GM06990 (cell line): ENCODE measurements around the gene KCNT1.
A peak's percentile ranks its signal among the peaks of the same experiment; 100 is the strongest.

Experiments used
- DNase-seq: peaks from one replicate; pipeline ENCODE4 v3.0.0-alpha.2; 2011; ENCODE audit not compliant: insufficient read length; ENCODE audit errors: extremely low read depth
- H3K27me3 ChIP-seq: replicated peaks from 2 replicates; pipeline ENCODE4 v1.6.0; 2011; ENCODE audit warnings: low read length; ENCODE audit not compliant: control insufficient read depth, insufficient read depth
- H3K36me3 ChIP-seq: 2 replicates; pipeline ENCODE4 v1.5.1; 2011; ENCODE audit warnings: low read length; ENCODE audit not compliant: control insufficient read depth, insufficient read depth
- H3K4me3 ChIP-seq: replicated peaks from 2 replicates; pipeline ENCODE4 v1.5.1; 2011; ENCODE audit warnings: low read depth, mild to moderate bottlenecking, control low read depth, low read length
- CTCF ChIP-seq: IDR thresholded peaks from 2 replicates; pipeline ENCODE4 v1.5.1; 2011; ENCODE audit warnings: low read length, control low read depth, mild to moderate bottlenecking, inconsistent platforms; ENCODE audit not compliant: insufficient read depth, poor library complexity, severe bottlenecking

The KCNT1 gene

DNA sequence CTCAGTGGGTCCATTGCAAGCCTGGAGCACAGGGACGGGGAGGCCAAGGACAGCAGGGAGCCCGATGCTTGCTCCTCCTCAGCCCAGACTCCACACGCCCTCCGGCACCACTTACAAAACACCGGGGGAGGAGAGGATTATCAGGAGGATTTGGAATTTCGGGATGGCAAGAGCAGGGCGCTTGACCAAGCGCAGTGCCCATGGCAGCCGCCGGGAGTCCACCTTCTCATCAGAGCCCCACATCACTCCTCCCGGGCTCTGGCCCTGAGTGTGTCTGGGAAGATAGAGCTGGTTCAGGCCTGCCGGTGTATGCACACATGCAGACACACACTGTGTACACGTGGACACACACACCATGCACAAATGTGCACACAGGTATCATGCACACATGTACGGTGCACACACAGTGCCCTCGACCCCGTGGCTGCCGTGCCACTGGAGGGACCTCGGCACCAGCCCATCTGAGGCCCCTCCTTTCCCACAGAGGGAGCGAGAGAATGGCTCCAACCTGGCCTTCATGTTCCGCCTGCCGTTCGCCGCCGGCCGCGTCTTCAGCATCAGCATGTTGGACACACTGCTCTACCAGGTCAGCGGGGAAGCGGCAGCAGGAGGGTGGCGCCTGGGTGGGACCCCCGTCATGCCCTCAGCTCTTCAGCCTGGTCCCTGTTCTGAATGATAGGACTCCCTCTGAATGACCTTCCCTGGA is 81.7 kb downstream of the KCNT1 start:
- Histone ChIP-seq H3K36me3 (no peaks in the 10 kb centered on the region), H3K27me3 (no peaks in the 10 kb centered on the region), H3K4me3 (no peak overlapping the region)
- TF ChIP-seq CTCF: peak; percentile 8
- DNase-seq: no peak

GRCh38 chr9:135785013-135785575 is 83.1 kb downstream of the KCNT1 start:
- Histone ChIP-seq H3K4me3 (no peak overlapping the region), H3K36me3 (no peaks in the 10 kb centered on the region), H3K27me3 (no peaks in the 10 kb centered on the region)
- DNase-seq: no peak
- TF ChIP-seq CTCF: no peak

GRCh38 chr9:135786146-135786690 is 84.2 kb downstream of the KCNT1 start:
- no peak for DNase-seq
- H3K27me3 ChIP-seq: no peaks in the 10 kb centered on the region
- TF ChIP-seq CTCF: no peak

DNA sequence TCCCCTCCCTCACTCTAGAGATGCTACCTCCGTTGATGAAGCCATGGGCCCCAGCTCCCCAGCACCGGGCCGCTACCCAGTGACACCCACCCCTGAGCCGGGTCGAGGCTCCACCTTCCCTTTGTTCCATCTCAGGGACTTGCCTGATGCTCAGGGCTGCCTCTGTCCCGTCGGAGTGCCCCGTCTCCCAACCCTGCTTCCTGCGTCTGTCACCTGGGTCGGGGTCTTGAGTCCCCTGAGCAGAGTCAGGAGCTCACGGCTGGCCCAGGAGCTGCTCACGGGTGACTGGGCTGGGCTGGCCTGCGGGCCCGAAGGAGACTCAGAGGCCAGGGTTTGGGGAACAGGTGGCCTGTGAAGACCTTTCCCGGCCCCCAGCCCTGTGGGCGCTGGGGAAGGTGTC is 85.3 kb downstream of the KCNT1 start:
- H3K27me3 ChIP-seq: no peaks in the 10 kb centered on the region
- H3K4me3 ChIP-seq: no peak overlapping the region
- no peaks in the 10 kb centered on the region for H3K36me3 ChIP-seq
- TF ChIP-seq CTCF: no peak
- DNase-seq: no peak

More at GRCh38 chr9:135786146-135786690, 84.2 kb downstream of the KCNT1 start:
- no peaks in the 10 kb centered on the region for H3K36me3 ChIP-seq
- H3K4me3 ChIP-seq: no peak overlapping the region

DNA sequence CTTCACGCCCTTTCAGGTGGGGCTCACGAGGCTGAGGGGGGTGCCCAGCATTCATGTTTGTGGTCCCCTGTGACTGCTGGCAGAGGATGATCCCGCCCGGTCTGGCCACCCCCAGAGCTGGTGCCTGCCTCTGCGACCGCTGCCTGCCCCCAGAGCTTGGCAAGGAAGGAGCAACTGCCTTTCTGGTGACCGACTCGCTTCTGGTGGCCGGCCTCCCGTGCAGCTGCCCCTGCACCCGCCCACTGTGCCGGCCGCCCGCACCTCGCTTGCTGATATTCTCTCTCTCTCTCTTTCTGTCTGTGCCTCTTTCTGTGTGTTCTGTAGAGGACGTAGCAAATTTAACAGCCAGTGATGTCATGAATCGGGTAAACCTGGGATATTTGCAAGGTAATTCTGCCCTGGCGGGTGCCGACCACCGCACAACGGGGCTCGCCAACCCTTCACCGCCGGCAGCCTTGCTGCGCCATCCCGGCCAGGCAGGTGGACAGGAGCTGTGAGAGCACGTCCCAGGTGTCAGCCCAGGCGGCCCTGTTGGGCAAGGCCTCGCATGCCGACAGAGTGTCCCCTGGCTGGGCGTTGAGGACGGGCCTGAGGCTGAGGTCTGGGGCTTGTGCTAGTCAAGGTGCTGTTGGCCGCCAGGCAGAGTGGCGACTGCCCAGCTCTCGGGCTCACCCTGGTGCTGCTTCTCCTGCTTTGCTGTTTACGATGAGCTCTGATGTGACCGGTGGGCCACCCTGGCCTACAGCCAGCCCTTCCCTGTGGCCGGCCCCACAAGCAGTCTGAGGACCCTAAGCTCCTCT is 86.0 kb downstream of the KCNT1 start:
- no peak for DNase-seq
- H3K36me3 ChIP-seq: no peaks in the 10 kb centered on the region
- no peak for TF ChIP-seq CTCF
- H3K4me3 ChIP-seq: no peak overlapping the region
- no peaks in the 10 kb centered on the region for H3K27me3 ChIP-seq
